ENCODE measurements around the gene GORAB. TPM values are rescaled to one million over a fixed set of nuclear protein-coding genes. Genes with fewer than 3 reads are reported as not detected.

Gene GORAB
- total and polyA plus RNA-seq, 2 of the 4 experiments (the other 2 are of a cell fraction), result 11.3 to 14.0 TPM

GRCh38 chr1:170548497-170548896 lies 16.5 kb downstream of the GORAB start:
- intact Hi-C loops (cut with micrococcal nuclease) (loop anchor here (5.0 kb wide), 1 partner anchor 114 kb away; the partner anchor contains the start of gene PRRX1), dilution Hi-C loops (cut with HindIII; ENCODE audit: low sequenced_read_pairs, unreplicated experiment) (no loop called here), in situ Hi-C loops (cut with MboI; ENCODE audit: low sequenced_read_pairs) (no loop called here)
- Histone ChIP-seq H4K91ac (ENCODE audit: insufficient read depth, low read depth, low read length) (no peak overlapping the region), H3K4me1 (ENCODE audit: control insufficient read depth, insufficient read depth, low read length) (peaks cover 4% of the 10 kb centered on the region), H3K56ac (ENCODE audit: extremely low read depth, insufficient read depth, low read length) (no peak overlapping the region), H3K4ac (ENCODE audit: low read depth, low read length) (no peak overlapping the region), H3K14ac (replicated peaks; ENCODE audit: low read depth, low read length) (no peak overlapping the region), H3K23ac (ENCODE audit: low read depth, low read length) (no peak overlapping the region), H2AK9ac (replicated peaks; ENCODE audit: low read depth, low read length, poor library complexity) (no peak overlapping the region), H3K79me1 (ENCODE audit: low read depth in 1 of 2, low read length in 2 of 2) (peaks cover 15 to 33% of the 10 kb centered on the region in 2 experiments), H3K9me1 (ENCODE audit: insufficient read depth, low read length) (0 out of 2 replicates have a peak, but pooled peaks cover 3% of the 10 kb centered on the region), H3K4me2 (ENCODE audit: low read depth, low read length) (no peak overlapping the region), H3K27ac (ENCODE audit: insufficient read depth, low read length) (no peak overlapping the region), H3K9ac (ENCODE audit: low read depth, low read length) (no peak overlapping the region), H3K27me3 (ENCODE audit: control insufficient read depth, insufficient read depth, low read length) (no peaks in the 10 kb centered on the region), H2BK15ac (ENCODE audit: low read depth, low read length) (no peak overlapping the region), H3K9me3 (ENCODE audit: control insufficient read depth, insufficient read depth, low read length) (peaks cover 2% of the 10 kb centered on the region), H4K20me1 (ENCODE audit: insufficient read depth, low read length) (no peaks in the 10 kb centered on the region), H4K8ac (ENCODE audit: low read depth in 2 of 2, low read length in 2 of 2) (no peak overlapping the region), H2BK5ac (ENCODE audit: low read depth, low read length, poor library complexity, severe bottlenecking) (no peak overlapping the region), H2BK120ac (ENCODE audit: low read depth, low read length) (no peak overlapping the region), H3K36me3 (ENCODE audit: control insufficient read depth, insufficient read depth, low read length) (peaks cover 40% of the 10 kb centered on the region), H2AK5ac (ENCODE audit: low read depth, low read length) (no peak overlapping the region), H2AFZ (replicated peaks; ENCODE audit: low read length, poor library complexity) (no peak overlapping the region), H4K5ac (ENCODE audit: low read depth, low read length) (no peak overlapping the region), H3K18ac (ENCODE audit: low read depth, low read length) (no peak overlapping the region), H3K4me3 (ENCODE audit: insufficient read depth, low read depth, low read length) (no peak overlapping the region), H2BK20ac (ENCODE audit: low read depth, low read length) (no peak overlapping the region)
- no TSS peak for BruUV-seq (replicated peaks)
- POLR2A ChIA-PET (ENCODE audit: unreplicated experiment), result interaction anchor here (0.5 kb wide), 1 partner anchor 9 kb away, joined by 5 read pairs; no protein-coding TSS in a partner anchor
- peak; percentile 80 for TF ChIP-seq CEBPB (IDR thresholded peaks at IDR 0.05; ENCODE audit: low read depth, low read length)
- TF ChIP-seq FOS (IDR thresholded peaks at IDR 0.05; ENCODE audit: low read depth, low read length), result no peak
- DNase-seq, result no peak
- no peak for ATAC-seq (ENCODE audit: low read depth)
- CTCF ChIA-PET, result no interaction called here
